ENCODE data around the gene ENTR1.

ENTR1 gene

GRCh38 chr9:136395345-136396218, 14.8 kb downstream of the ENTR1 start:
- DNase-seq, result no peak

- DNase-seq, result no peak
These were observed 15.4 kb downstream of the ENTR1 start for GRCh38 chr9:136395020-136395340.

GRCh38 chr9:136394312-136395019, 15.9 kb downstream of the ENTR1 start:
- DNase-seq, result no peak

GRCh38 chr9:136393531-136393930, 16.9 kb downstream of the ENTR1 start:
- DNase-seq, result no peak

GRCh38 chr9:136392538-136393449, 17.6 kb downstream of the ENTR1 start:
- DNase-seq, result no peak

GRCh38 chr9:136391737-136392537, 18.5 kb downstream of the ENTR1 start:
- no peak for DNase-seq

GRCh38 chr9:136389396-136389795, 21.0 kb downstream of the ENTR1 start:
- no peak for DNase-seq

- no peak for DNase-seq
These were observed 23.2 kb downstream of the ENTR1 start for GRCh38 chr9:136387217-136387616.

- no peak for DNase-seq
These were observed 24.4 kb downstream of the ENTR1 start for GRCh38 chr9:136386018-136386417.

GRCh38 chr9:136385015-136385414, 25.4 kb downstream of the ENTR1 start:
- DNase-seq, result peak; percentile 37 to 56

GRCh38 chr9:136383436-136383835, 27.0 kb downstream of the ENTR1 start:
- DNase-seq, result no peak

- DNase-seq, result no peak
These were observed 28.4 kb downstream of the ENTR1 start for GRCh38 chr9:136381966-136382513.

GRCh38 chr9:136381311-136381710, 29.1 kb downstream of the ENTR1 start:
- no peak for DNase-seq

- DNase-seq, result no peak
These were observed 30.0 kb downstream of the ENTR1 start for GRCh38 chr9:136380381-136380780.

- DNase-seq, result no peak
These were observed 30.5 kb downstream of the ENTR1 start for GRCh38 chr9:136379891-136380290.

- no peak for DNase-seq
These were observed 31.0 kb downstream of the ENTR1 start for GRCh38 chr9:136379401-136379800.

- DNase-seq, result no peak
These were observed 31.5 kb downstream of the ENTR1 start for GRCh38 chr9:136379003-136379287.

GRCh38 chr9:136378170-136379002, 32.0 kb downstream of the ENTR1 start:
- DNase-seq, result no peak

GRCh38 chr9:136377341-136378169, 32.9 kb downstream of the ENTR1 start:
- DNase-seq, result no peak

- no peak for DNase-seq
These were observed 34.0 kb downstream of the ENTR1 start for GRCh38 chr9:136376457-136376856.
